Measurements from ENCODE around the gene CAPNS1.

Gene CAPNS1

GRCh38 chr19:36149673-36150406 is 10.0 kb downstream of the CAPNS1 start:
- Histone ChIP-seq H3K4me1 (ENCODE audit: control insufficient read depth, insufficient read depth, low read depth, low read length) (peaks cover 6% of the 10 kb centered on the region), H3K27ac (ENCODE audit: low read length, poor library complexity, severe bottlenecking) (no peak overlapping the region), H3K23ac (ENCODE audit: low read length in 2 of 2) (no peak overlapping the region), H4K91ac (ENCODE audit: low read length) (no peak overlapping the region), H3K9me3 (ENCODE audit: control insufficient read depth, low read length) (no peaks in the 10 kb centered on the region), H3K9ac (ENCODE audit: low read length) (peak overlapping the region; percentile 95), H2AFZ (ENCODE audit: low read depth, low read length) (no peak overlapping the region), H3K4me3 (ENCODE audit: insufficient read depth in 1 of 2, low read depth in 1 of 2, low read length in 2 of 2) (no peak overlapping the region), H2BK120ac (ENCODE audit: low read depth, low read length) (no peak overlapping the region), H2BK5ac (ENCODE audit: low read depth, low read length, poor library complexity, severe bottlenecking) (no peak overlapping the region), H3K79me1 (replicated peaks; ENCODE audit: low read length, poor library complexity, severe bottlenecking) (peaks cover 38% of the 10 kb centered on the region), H4K8ac (ENCODE audit: low read length) (no peak overlapping the region), H3K36me3 (ENCODE audit: control insufficient read depth in 1 of 2, insufficient read depth in 2 of 2, low read depth in 1 of 2, low read length in 2 of 2) (peaks cover 58 to 87% of the 10 kb centered on the region in 2 experiments), H2AK5ac (ENCODE audit: low read length, severe bottlenecking) (no peak overlapping the region), H3K4ac (ENCODE audit: low read depth in 1 of 2, low read length in 2 of 2) (no peak overlapping the region), H2BK15ac (ENCODE audit: low read depth, poor library complexity, severe bottlenecking) (no peak overlapping the region), H3K14ac (ENCODE audit: low read length in 2 of 2) (no peak overlapping the region), H3K18ac (ENCODE audit: low read depth in 1 of 2, low read length in 2 of 2) (no peak overlapping the region), H3K4me2 (ENCODE audit: low read length, poor library complexity, severe bottlenecking) (no peak overlapping the region), H3K27me3 (ENCODE audit: control insufficient read depth in 1 of 2, insufficient read depth in 1 of 2, low read length in 2 of 2) (no peaks in the 10 kb centered on the region), H2BK12ac (ENCODE audit: low read length in 2 of 2) (no peak overlapping the region)
- 95% methylated on average over 13 of the region's 13 CpGs for WGBS
- no peak for DNase-seq

GRCh38 chr19:36150586-36150985 is 10.7 kb downstream of the CAPNS1 start:
- Histone ChIP-seq H3K4ac (ENCODE audit: low read depth in 1 of 2, low read length in 2 of 2) (no peak overlapping the region), H3K14ac (ENCODE audit: low read length in 2 of 2) (no peak overlapping the region), H2AFZ (ENCODE audit: low read depth, low read length) (no peak overlapping the region), H3K79me1 (replicated peaks; ENCODE audit: low read length, poor library complexity, severe bottlenecking) (peaks cover 38% of the 10 kb centered on the region), H3K36me3 (ENCODE audit: control insufficient read depth in 1 of 2, insufficient read depth in 2 of 2, low read depth in 1 of 2, low read length in 2 of 2) (peaks cover 51 to 80% of the 10 kb centered on the region in 2 experiments), H4K91ac (ENCODE audit: low read length) (no peak overlapping the region), H3K9me3 (ENCODE audit: control insufficient read depth, low read length) (no peaks in the 10 kb centered on the region), H2BK12ac (ENCODE audit: low read length in 2 of 2) (no peak overlapping the region), H3K27ac (ENCODE audit: low read length, poor library complexity, severe bottlenecking) (no peak overlapping the region), H2BK15ac (ENCODE audit: low read depth, poor library complexity, severe bottlenecking) (no peak overlapping the region), H2BK120ac (ENCODE audit: low read depth, low read length) (no peak overlapping the region), H3K27me3 (ENCODE audit: control insufficient read depth in 1 of 2, insufficient read depth in 1 of 2, low read length in 2 of 2) (no peaks in the 10 kb centered on the region), H3K23ac (ENCODE audit: low read length in 2 of 2) (no peak overlapping the region), H3K18ac (ENCODE audit: low read depth in 1 of 2, low read length in 2 of 2) (no peak overlapping the region), H3K4me2 (ENCODE audit: low read length, poor library complexity, severe bottlenecking) (no peak overlapping the region), H3K9ac (ENCODE audit: low read length) (peak overlapping the region; percentile 95), H3K4me3 (ENCODE audit: insufficient read depth in 1 of 2, low read depth in 1 of 2, low read length in 2 of 2) (peak overlapping the region in 1 of 2 experiments; percentile 83), H2BK5ac (ENCODE audit: low read depth, low read length, poor library complexity, severe bottlenecking) (no peak overlapping the region), H4K8ac (ENCODE audit: low read length) (no peak overlapping the region), H3K4me1 (ENCODE audit: control insufficient read depth, insufficient read depth, low read depth, low read length) (peaks cover 6% of the 10 kb centered on the region), H2AK5ac (ENCODE audit: low read length, severe bottlenecking) (no peak overlapping the region)
- WGBS = 96% methylated on average over 5 of the region's 5 CpGs
- DNase-seq = no peak

- no peak overlapping the region for H3K14ac ChIP-seq (ENCODE audit: low read length in 2 of 2)
- peaks cover 6% of the 10 kb centered on the region for H3K4me1 ChIP-seq (ENCODE audit: control insufficient read depth, insufficient read depth, low read depth, low read length)
- no peak overlapping the region for H2BK12ac ChIP-seq (ENCODE audit: low read length in 2 of 2)
- H3K4me3 ChIP-seq (ENCODE audit: insufficient read depth in 1 of 2, low read depth in 1 of 2, low read length in 2 of 2) = peak overlapping the region in 1 of 2 experiments; percentile 83
- H4K91ac ChIP-seq (ENCODE audit: low read length) = no peak overlapping the region
- no peak overlapping the region for H2BK5ac ChIP-seq (ENCODE audit: low read depth, low read length, poor library complexity, severe bottlenecking)
- H2BK120ac ChIP-seq (ENCODE audit: low read depth, low read length) = no peak overlapping the region
- no peak overlapping the region for H3K18ac ChIP-seq (ENCODE audit: low read depth in 1 of 2, low read length in 2 of 2)
- H2AK5ac ChIP-seq (ENCODE audit: low read length, severe bottlenecking) = no peak overlapping the region
- DNase-seq = no peak
- H3K9ac ChIP-seq (ENCODE audit: low read length) = peak overlapping the region; percentile 95
- H3K23ac ChIP-seq (ENCODE audit: low read length in 2 of 2) = no peak overlapping the region
- no peak overlapping the region for H4K8ac ChIP-seq (ENCODE audit: low read length)
- WGBS = 94% methylated on average over 45 of the region's 47 CpGs
- H3K79me1 ChIP-seq (replicated peaks; ENCODE audit: low read length, poor library complexity, severe bottlenecking) = peaks cover 31% of the 10 kb centered on the region
- H3K27ac ChIP-seq (ENCODE audit: low read length, poor library complexity, severe bottlenecking) = no peak overlapping the region
- no peak overlapping the region for H2BK15ac ChIP-seq (ENCODE audit: low read depth, poor library complexity, severe bottlenecking)
- no peak overlapping the region for H3K4me2 ChIP-seq (ENCODE audit: low read length, poor library complexity, severe bottlenecking)
- H3K4ac ChIP-seq (ENCODE audit: low read depth in 1 of 2, low read length in 2 of 2) = no peak overlapping the region
- no peaks in the 10 kb centered on the region for H3K9me3 ChIP-seq (ENCODE audit: control insufficient read depth, low read length)
- H3K27me3 ChIP-seq (ENCODE audit: control insufficient read depth in 1 of 2, insufficient read depth in 1 of 2, low read length in 2 of 2) = no peaks in the 10 kb centered on the region
- no peak overlapping the region for H2AFZ ChIP-seq (ENCODE audit: low read depth, low read length)
- H3K36me3 ChIP-seq (ENCODE audit: control insufficient read depth in 1 of 2, insufficient read depth in 2 of 2, low read depth in 1 of 2, low read length in 2 of 2) = peaks cover 43 to 72% of the 10 kb centered on the region in 2 experiments
These were observed 11.5 kb downstream of the CAPNS1 start for GRCh38 chr19:36151144-36152018.

- H3K9me3 ChIP-seq (ENCODE audit: control insufficient read depth, low read length) = no peaks in the 10 kb centered on the region
- no peak overlapping the region for H3K4ac ChIP-seq (ENCODE audit: low read depth in 1 of 2, low read length in 2 of 2)
- H2BK15ac ChIP-seq (ENCODE audit: low read depth, poor library complexity, severe bottlenecking) = no peak overlapping the region
- 98% methylated on average over 16 of the region's 16 CpGs for WGBS
- peak overlapping the region in 1 of 2 experiments; percentile 83 for H3K4me3 ChIP-seq (ENCODE audit: insufficient read depth in 1 of 2, low read depth in 1 of 2, low read length in 2 of 2)
- H2AK5ac ChIP-seq (ENCODE audit: low read length, severe bottlenecking) = no peak overlapping the region
- H2BK5ac ChIP-seq (ENCODE audit: low read depth, low read length, poor library complexity, severe bottlenecking) = no peak overlapping the region
- no peak overlapping the region for H3K23ac ChIP-seq (ENCODE audit: low read length in 2 of 2)
- no peak overlapping the region for H3K4me2 ChIP-seq (ENCODE audit: low read length, poor library complexity, severe bottlenecking)
- H3K14ac ChIP-seq (ENCODE audit: low read length in 2 of 2) = no peak overlapping the region
- H3K27me3 ChIP-seq (ENCODE audit: control insufficient read depth in 1 of 2, insufficient read depth in 1 of 2, low read length in 2 of 2) = no peaks in the 10 kb centered on the region
- peak overlapping the region; percentile 95 for H3K9ac ChIP-seq (ENCODE audit: low read length)
- no peak overlapping the region for H2BK120ac ChIP-seq (ENCODE audit: low read depth, low read length)
- H3K4me1 ChIP-seq (ENCODE audit: control insufficient read depth, insufficient read depth, low read depth, low read length) = peaks cover 6% of the 10 kb centered on the region
- no peak overlapping the region for H4K8ac ChIP-seq (ENCODE audit: low read length)
- H2BK12ac ChIP-seq (ENCODE audit: low read length in 2 of 2) = no peak overlapping the region
- no peak overlapping the region for H4K91ac ChIP-seq (ENCODE audit: low read length)
- peaks cover 26% of the 10 kb centered on the region for H3K79me1 ChIP-seq (replicated peaks; ENCODE audit: low read length, poor library complexity, severe bottlenecking)
- H3K36me3 ChIP-seq (ENCODE audit: control insufficient read depth in 1 of 2, insufficient read depth in 2 of 2, low read depth in 1 of 2, low read length in 2 of 2) = peaks cover 37 to 66% of the 10 kb centered on the region in 2 experiments
- no peak overlapping the region for H3K18ac ChIP-seq (ENCODE audit: low read depth in 1 of 2, low read length in 2 of 2)
- no peak overlapping the region for H2AFZ ChIP-seq (ENCODE audit: low read depth, low read length)
- DNase-seq = no peak
- no peak overlapping the region for H3K27ac ChIP-seq (ENCODE audit: low read length, poor library complexity, severe bottlenecking)
These were observed 12.1 kb downstream of the CAPNS1 start for GRCh38 chr19:36152019-36152351.
